ENCODE measurements around the gene MRPL9.

- no peak for TF ChIP-seq POLR2A (IDR thresholded peaks at IDR 0.05)
- TF ChIP-seq CTCF (IDR thresholded peaks at IDR 0.05 in 4 of 5, conservative IDR thresholded peaks at IDR 0.05 in 1 of 5), result no peak
Observed at GRCh38 chr1:151809290-151809984, 46.1 kb upstream of the MRPL9 start.

All from gastrocnemius medialis (tissue), 4 donors.